ENCODE measurements around the gene DYNC1LI2.

Gene DYNC1LI2

DNA sequence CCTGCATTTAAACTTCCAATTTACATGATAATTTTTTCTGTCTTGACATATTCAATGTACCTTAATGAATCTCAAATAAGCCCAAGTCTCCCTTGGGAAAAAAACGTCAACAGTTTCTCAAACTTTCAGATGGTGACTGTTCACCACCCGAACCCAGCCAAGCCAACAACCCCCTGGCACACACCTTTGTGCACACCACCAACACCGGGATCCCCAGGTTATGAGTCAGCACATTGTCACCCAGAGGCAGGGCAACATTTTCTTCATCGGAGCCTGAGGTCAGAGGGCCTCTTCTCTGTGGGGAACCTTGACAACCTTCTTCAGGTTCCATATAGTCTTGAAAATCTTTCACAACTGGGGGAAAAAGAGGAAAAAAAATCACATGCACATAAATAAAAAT lies 15.5 kb downstream of the DYNC1LI2 start:
- TF ChIP-seq, protein P1, sequence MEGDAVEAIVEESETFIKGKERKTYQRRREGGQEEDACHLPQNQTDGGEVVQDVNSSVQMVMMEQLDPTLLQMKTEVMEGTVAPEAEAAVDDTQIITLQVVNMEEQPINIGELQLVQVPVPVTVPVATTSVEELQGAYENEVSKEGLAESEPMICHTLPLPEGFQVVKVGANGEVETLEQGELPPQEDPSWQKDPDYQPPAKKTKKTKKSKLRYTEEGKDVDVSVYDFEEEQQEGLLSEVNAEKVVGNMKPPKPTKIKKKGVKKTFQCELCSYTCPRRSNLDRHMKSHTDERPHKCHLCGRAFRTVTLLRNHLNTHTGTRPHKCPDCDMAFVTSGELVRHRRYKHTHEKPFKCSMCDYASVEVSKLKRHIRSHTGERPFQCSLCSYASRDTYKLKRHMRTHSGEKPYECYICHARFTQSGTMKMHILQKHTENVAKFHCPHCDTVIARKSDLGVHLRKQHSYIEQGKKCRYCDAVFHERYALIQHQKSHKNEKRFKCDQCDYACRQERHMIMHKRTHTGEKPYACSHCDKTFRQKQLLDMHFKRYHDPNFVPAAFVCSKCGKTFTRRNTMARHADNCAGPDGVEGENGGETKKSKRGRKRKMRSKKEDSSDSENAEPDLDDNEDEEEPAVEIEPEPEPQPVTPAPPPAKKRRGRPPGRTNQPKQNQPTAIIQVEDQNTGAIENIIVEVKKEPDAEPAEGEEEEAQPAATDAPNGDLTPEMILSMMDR (IDR thresholded peaks at IDR 0.05) = no peak

DNA sequence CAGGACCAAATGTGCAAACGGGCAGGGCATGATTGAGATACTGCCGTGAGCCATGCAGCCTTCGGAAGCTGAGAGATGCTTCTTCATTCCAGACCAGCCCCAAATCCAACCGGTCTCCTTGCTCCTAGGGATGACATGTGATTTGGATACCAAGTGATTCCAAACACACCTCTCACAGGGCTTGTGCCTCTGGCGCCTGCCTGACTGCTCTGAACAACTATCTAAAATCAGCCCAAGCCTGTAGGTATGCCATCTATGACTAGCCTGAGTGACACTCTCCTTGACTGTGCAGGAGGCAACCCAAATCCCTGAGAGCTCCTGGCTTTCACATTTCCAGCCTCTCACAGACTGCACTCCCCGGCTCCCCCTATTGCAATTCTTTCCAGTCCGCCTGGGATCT lies 20.3 kb downstream of the DYNC1LI2 start:
- TF ChIP-seq, protein P1 (IDR thresholded peaks at IDR 0.05) = no peak

DNA sequence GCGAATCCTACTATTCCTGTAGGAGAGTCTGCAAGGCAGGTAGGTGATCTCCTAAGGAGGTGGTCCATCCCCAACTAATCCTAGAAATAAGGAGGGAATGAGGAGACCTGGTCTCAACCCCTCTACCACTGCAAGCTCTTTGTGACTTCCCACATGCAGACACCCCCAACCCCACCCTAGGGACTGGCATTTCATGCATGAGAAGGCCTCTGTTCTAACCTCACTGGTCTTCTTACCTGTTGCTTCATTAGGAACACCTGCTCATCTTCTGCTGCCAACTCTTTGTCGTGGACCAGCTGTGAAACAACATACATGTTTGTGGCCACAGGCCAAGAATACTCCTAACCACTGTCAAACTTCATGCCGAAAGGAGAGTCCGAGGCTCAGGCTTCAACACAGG lies 22.6 kb downstream of the DYNC1LI2 start:
- TF ChIP-seq, protein P1 (IDR thresholded peaks at IDR 0.05) = no peak

DNA sequence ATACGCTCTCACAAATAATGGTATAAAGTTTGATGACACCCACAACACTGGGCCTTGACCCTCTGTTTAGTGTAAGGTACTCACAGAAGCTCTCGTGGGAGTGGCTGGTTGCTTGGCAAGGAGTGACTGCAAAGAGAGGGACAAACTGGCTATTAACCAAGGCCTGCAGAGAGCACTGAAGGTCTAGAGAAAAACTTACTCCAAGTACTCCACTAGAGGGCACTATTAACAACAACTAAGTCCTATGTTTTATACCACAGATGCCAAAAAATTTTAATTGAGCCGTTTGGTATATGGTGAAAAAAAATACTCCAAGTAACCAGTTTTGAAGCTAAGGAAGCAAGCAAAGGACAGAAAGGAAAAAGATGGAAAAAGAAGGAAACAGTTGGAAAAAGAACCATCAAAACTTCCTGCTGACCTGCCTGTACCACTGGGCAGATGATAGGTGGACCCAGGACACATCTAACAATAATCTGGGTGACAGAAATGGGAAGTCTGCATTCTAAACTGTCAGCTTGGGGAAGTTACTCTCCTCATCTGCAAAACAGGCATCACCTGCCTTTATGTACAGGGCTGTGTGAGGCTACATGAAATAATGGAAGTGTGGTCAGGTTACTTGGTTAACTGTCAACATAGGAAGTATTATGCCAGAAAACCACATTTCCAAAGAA lies 23.2 kb downstream of the DYNC1LI2 start:
- TF ChIP-seq, protein P1 (IDR thresholded peaks at IDR 0.05) = peak; percentile 68

DNA sequence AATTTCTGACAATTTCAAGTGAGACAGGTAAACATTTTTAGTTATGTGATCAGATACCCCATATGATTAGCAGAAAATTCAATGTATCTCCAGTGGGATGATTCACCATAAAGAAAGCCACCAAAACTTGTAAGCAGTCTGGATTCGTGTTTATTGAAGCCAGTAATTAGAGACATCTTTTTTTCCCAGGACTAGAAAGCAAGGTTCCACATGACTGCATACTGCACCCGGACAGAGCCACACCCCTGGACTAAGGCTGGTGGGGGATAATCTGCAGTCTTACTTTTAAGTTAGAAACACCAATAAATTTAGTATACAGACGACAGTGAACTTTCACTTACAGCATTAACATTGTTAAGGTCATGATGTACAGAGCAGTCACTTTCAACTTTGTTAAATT lies 30.6 kb downstream of the DYNC1LI2 start:
- TF ChIP-seq, protein P1 (IDR thresholded peaks at IDR 0.05) = no peak

DNA sequence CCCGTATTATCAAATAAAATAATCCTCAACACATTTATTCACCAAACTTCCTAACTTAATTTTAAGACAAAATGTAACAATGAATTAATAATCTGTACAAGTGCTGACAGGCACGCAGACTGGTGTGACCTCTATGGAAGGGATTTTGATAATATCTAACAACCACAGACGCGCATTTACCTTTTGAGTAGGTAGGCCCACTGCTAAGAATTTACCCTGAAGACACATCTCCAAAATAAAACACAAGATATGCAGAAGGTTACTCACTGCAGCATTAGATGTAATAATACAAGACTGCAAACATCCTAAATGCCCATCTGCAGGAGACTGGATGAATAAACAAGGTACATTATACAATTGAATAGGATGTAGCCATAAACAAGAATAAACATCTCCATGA lies 32.2 kb downstream of the DYNC1LI2 start:
- TF ChIP-seq, protein P1 (IDR thresholded peaks at IDR 0.05) = no peak

DNA sequence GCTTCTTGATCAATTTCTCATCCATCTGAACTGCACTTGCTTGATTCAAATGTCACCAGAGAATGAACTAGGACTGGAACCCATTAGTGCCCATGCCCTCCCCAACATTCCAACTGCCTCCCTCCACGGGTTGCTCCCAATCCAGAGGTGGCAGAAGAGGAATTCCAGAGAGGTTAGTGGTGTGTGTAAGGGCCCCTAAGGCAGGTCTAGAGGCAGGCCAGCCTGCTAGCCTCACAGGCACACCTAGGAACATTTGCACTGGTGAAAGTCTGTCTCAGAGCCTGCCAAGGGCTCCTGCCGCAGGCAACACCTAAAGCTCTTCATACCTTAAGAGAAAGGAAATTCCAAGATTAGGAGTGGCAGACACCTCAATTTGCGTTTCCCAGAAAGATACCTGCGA lies 33.6 kb downstream of the DYNC1LI2 start:
- TF ChIP-seq, protein P1 (IDR thresholded peaks at IDR 0.05) = no peak
